ENCODE data around the gene ATP5MC2. TPM values are rescaled to one million over a fixed set of nuclear protein-coding genes. Genes with fewer than 3 reads are reported as not detected.

Gene ATP5MC2
- polyA plus RNA-seq, 2 of the 4 experiments (the other 2 are of a cell fraction) = 402 to 540 TPM

- TF ChIP-seq CTCF (IDR thresholded peaks at IDR 0.05) (no peak), TFCP2L1 (CRISPR knock-in tag; IDR thresholded peaks at IDR 0.05) (no peak), MYC (IDR thresholded peaks at IDR 0.05; ENCODE audit: borderline replicate concordance, low read length) (no peak), EHMT2 (IDR thresholded peaks at IDR 0.05; ENCODE audit: low read depth) (no peak), NPAS2 (CRISPR knock-in tag; IDR thresholded peaks at IDR 0.05; ENCODE audit: borderline replicate concordance) (no peak), ESRRA (IDR thresholded peaks at IDR 0.05; ENCODE audit: borderline replicate concordance, low read length) (no peak)
Observed at GRCh38 chr12:53664936-53665335, 10.9 kb downstream of the ATP5MC2 start (continued).

DNA sequence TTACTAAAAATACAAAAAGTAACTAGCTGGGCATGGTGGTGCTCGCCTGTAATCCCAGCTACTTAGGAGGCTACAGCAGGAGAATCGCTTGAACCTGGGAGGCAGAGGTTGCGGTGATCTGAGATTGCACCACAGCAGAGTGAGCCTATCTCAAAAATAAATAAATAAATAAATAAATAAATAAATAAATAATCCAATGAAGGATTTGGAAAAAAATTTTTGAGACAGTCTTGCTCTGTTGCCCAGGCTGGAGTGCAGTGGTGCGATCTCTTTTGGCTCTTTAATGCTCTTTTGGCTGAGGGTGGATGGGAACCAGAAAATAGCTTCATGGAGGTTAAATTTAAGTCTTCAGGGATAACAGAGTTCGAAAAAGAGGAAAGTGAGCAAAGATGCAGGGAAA lies 11.7 kb downstream of the ATP5MC2 start:
- H3K27ac ChIP-seq = no peak overlapping the region
- TF ChIP-seq ZC3H11A (IDR thresholded peaks at IDR 0.05) (peak; percentile 98), CTCF (IDR thresholded peaks at IDR 0.05) (no peak)
- CTCF ChIA-PET = interaction anchor here (1.9 kb wide), 1 partner anchor 12 kb away, joined by 9 read pairs; the partner anchor contains the start of gene ATP5MC2
- no peak for DNase-seq (ENCODE audit: low read depth in 1 of 2, low spot score in 1 of 2)
- POLR2A ChIA-PET = interaction anchor here (0.6 to 3.1 kb wide), 2 partner anchors 9 to 11 kb away, joined by 5 to 13 read pairs; partner anchors contain the start of gene ATP5MC2
- no peaks in the 10 kb centered on the region for H3K9me3 ChIP-seq
- peaks cover 16% of the 10 kb centered on the region for H3K4me1 ChIP-seq
- H3K4me2 ChIP-seq = no peak overlapping the region
- ATAC-seq = no peak
- H3K4me3 ChIP-seq = no peak overlapping the region
- WGBS (ENCODE audit: missing lambda C conversion rate) = 93% methylated on average over 5 of the region's 5 CpGs
- FAIRE-seq = no peak

DNA sequence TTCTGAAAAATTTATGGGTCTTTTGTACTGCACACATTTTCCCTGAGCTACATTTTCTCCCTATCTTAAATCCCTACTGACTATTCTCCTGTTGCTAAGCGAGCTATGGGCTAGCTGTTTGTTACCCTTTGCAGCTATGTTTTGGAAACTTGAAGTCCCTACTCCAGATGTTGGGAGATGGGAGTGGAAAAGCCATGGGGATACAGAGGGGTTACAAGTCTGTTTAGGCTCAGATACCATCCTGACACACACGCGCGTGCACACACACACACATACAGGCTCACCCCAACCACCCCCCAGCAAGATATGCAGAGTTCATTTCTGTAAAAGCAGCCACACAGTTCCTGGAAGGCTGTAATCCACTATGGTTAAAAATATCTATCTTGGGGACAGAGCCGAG lies 15.8 kb downstream of the ATP5MC2 start:
- POLR2A ChIA-PET = interaction anchor here (2.4 kb wide), 1 partner anchor 16 kb away, joined by 16 read pairs; the partner anchor contains the start of gene ATP5MC2
- CTCF ChIA-PET = interaction anchor here (1.3 to 5.7 kb wide), 4 partner anchors 13 to 116 kb away, joined by 3 to 22 read pairs (median 3); partner anchors contain the start of gene ATP5MC2

GRCh38 chr12:53659571-53659981 lies 16.3 kb downstream of the ATP5MC2 start:
- H3K4me3 ChIP-seq = peak overlapping the region; percentile 19; the same call in 1 of the 3 replicates
- WGBS (ENCODE audit: missing lambda C conversion rate) = 5% methylated on average over 2 of the region's 2 CpGs
- no peak for FAIRE-seq
- DNase-seq (ENCODE audit: low read depth in 1 of 2, low spot score in 1 of 2) = no peak
- TF ChIP-seq BCL3 (IDR thresholded peaks at IDR 0.05) (no peak), FOXS1 (CRISPR knock-in tag; IDR thresholded peaks at IDR 0.05) (no peak), GATA3 (IDR thresholded peaks at IDR 0.05; ENCODE audit: borderline replicate concordance) (no peak), RAD21 (conservative IDR thresholded peaks at IDR 0.05 in 1 of 2, IDR thresholded peaks at IDR 0.05 in 1 of 2) (no peak), MYC (IDR thresholded peaks at IDR 0.05; ENCODE audit: borderline replicate concordance, low read length) (no peak), CHD2 (IDR thresholded peaks at IDR 0.05; ENCODE audit: low read length, partially characterized antibody) (no peak), ESRRA (IDR thresholded peaks at IDR 0.05; ENCODE audit: borderline replicate concordance, low read length) (no peak), ZSCAN20 (CRISPR knock-in tag; IDR thresholded peaks at IDR 0.05) (no peak), EHMT2 (IDR thresholded peaks at IDR 0.05; ENCODE audit: low read depth) (no peak), NR3C1 (IDR thresholded peaks at IDR 0.05) (no peak), BHLHE40 (IDR thresholded peaks at IDR 0.05; ENCODE audit: low read depth, low read length) (no peak), CHD4 (IDR thresholded peaks at IDR 0.05; ENCODE audit: borderline replicate concordance) (no peak)
- no peaks in the 10 kb centered on the region for H3K9me3 ChIP-seq
- peak overlapping the region; percentile 85 to 86 for H3K27ac ChIP-seq
- ChIA-PET POLR2A (interaction anchor here (1.1 to 2.4 kb wide), 3 partner anchors 16 to 116 kb away, joined by 5 to 16 read pairs (median 7); partner anchors contain the start of genes ATF7 and ATP5MC2), CTCF (interaction anchor here (1.1 to 5.7 kb wide), 6 partner anchors 12 to 115 kb away, joined by 3 to 22 read pairs (median 4); partner anchors contain the start of gene ATP5MC2)
- peak; percentile 51 to 60; a peak in 5 of 6 replicates for ATAC-seq
- peak overlapping the region; percentile 68 for H3K4me2 ChIP-seq
- peaks cover 36% of the 10 kb centered on the region for H3K4me1 ChIP-seq

More for the DNA sequence above, 15.8 kb downstream of the ATP5MC2 start:
- H3K4me3 ChIP-seq = no peak overlapping the region
- 94% methylated on average over 5 of the region's 5 CpGs for WGBS (ENCODE audit: missing lambda C conversion rate)
- H3K4me2 ChIP-seq = peak overlapping the region; percentile 68
- ATAC-seq = peak; percentile 8 to 17; a peak in 2 of 6 replicates
- peaks cover 36% of the 10 kb centered on the region for H3K4me1 ChIP-seq
- peak overlapping the region; percentile 85 to 86 for H3K27ac ChIP-seq
- H3K9me3 ChIP-seq = no peaks in the 10 kb centered on the region
- TF ChIP-seq SREBF2 (IDR thresholded peaks at IDR 0.05) (no peak), FOSL2 (IDR thresholded peaks at IDR 0.05) (no peak), FOSL2 (CRISPR knock-in tag; IDR thresholded peaks at IDR 0.05) (no peak), JUNB (IDR thresholded peaks at IDR 0.05) (no peak), RARB (CRISPR knock-in tag; IDR thresholded peaks at IDR 0.05) (no peak), KDM1A (IDR thresholded peaks at IDR 0.05; ENCODE audit: low read depth) (no peak), ZNF302 (CRISPR knock-in tag; IDR thresholded peaks at IDR 0.05) (no peak), ZSCAN20 (CRISPR knock-in tag; IDR thresholded peaks at IDR 0.05) (no peak), CHD2 (IDR thresholded peaks at IDR 0.05; ENCODE audit: low read length, partially characterized antibody) (no peak), POLR2AphosphoS2 (conservative IDR thresholded peaks at IDR 0.05; ENCODE audit: low read length) (no peak), ZC3H11A (IDR thresholded peaks at IDR 0.05) (no peak), NFE2L2 (conservative IDR thresholded peaks at IDR 0.05; ENCODE audit: low read length) (no peak)
- TF ChIP-seq, protein P1, sequence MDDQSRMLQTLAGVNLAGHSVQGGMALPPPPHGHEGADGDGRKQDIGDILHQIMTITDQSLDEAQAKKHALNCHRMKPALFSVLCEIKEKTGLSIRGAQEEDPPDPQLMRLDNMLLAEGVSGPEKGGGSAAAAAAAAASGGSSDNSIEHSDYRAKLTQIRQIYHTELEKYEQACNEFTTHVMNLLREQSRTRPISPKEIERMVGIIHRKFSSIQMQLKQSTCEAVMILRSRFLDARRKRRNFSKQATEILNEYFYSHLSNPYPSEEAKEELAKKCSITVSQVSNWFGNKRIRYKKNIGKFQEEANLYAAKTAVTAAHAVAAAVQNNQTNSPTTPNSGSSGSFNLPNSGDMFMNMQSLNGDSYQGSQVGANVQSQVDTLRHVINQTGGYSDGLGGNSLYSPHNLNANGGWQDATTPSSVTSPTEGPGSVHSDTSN (IDR thresholded peaks at IDR 0.05) = no peak
- FAIRE-seq = no peak
- no peak for DNase-seq (ENCODE audit: low read depth in 1 of 2, low spot score in 1 of 2)

Data from A549 (cell line).